ENCODE measurements around the gene DNAJB1. TPM values are rescaled to one million over a fixed set of nuclear protein-coding genes. Genes with fewer than 3 reads are reported as not detected.

The DNAJB1 gene
- total RNA-seq, 1 donor from 2014 or later = 55.3 TPM

- peak; percentile 92 for DNase-seq (ENCODE audit: low read depth)
Observed at GRCh38 chr19:14496029-14496833, 22.0 kb downstream of the DNAJB1 start, which contains the start of gene GIPC1. Gene GIPC1 (minus strand): TSS chr19:14496127. CDS start chr19:14482976, 13,151 bp downstream.

DNA sequence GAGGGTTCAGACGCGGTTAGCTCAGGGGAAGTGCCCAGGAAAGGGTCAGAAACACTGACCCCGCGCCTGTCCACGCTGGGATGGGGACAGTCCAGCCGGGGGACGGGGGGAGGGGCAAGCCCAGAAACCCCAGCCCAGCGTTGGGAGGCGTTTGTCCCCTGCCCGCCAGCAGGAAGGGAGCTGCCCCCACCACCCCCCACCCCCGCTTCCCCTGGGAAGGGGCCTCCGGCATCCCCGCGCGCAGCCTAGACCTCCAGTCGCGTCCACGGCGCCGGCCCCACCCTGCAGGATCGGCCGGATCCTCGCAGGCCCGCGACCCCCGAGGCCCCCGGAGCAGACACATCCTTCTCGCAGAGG lies 22.5 kb downstream of the DNAJB1 start:
- no peak for DNase-seq (ENCODE audit: low read depth)

DNA sequence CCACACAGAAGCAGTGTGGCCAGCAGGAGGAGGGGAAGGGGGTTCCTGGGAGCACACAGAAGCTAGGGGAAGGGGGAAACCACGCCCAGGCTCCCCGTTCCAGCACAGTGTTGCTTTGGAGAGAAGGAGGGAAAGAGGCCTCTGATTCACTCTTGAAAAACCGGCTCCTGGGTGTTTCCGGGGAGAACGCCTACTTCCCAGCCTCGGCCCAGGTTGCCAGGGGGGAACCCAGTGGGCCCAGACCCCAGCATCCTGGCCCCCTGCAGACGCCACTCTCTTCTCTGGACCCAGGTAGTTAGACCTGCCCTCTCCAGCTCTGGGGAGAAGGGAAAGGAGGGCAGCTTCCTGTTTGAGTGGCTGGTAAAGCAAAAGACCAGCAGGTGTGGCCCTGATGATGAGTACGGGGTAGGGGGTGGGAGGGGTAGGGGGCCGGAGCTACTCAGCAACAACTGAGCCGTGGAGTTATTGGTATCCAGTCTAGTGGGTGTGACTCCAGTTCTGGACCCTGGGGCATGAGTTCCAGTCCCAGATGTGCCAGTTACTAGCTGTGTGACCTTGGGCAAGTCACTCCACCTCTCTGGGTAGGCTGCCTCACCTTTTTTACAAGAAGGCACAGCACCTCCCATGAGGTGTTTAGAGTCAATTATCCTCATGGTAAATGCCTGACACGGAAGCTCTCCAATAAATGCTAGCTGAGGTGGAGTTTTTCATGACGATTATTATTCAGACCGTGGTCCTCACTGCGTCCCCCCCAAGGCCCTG lies 23.1 kb downstream of the DNAJB1 start:
- DNase-seq (ENCODE audit: low read depth) = no peak

DNA sequence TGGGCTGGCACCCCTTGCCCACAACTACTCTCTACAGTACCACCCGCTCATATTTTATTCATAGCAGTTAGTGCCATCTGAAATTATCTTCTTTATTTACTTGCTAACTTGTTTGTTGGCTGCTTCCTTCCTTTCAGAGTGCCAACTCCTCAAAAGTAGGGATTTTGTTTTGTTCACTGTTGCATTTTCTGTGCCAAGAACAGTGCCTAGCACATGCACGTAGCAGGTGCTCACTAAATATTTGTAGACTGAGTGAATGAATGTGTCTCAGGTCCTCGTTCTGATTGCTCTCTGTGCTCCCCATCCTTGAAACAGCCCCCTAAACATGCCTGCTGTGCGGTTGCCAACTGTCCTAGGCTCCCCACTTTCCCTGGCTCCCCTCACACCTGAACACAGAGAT lies 23.8 kb downstream of the DNAJB1 start:
- no peak for DNase-seq (ENCODE audit: low read depth)

DNA sequence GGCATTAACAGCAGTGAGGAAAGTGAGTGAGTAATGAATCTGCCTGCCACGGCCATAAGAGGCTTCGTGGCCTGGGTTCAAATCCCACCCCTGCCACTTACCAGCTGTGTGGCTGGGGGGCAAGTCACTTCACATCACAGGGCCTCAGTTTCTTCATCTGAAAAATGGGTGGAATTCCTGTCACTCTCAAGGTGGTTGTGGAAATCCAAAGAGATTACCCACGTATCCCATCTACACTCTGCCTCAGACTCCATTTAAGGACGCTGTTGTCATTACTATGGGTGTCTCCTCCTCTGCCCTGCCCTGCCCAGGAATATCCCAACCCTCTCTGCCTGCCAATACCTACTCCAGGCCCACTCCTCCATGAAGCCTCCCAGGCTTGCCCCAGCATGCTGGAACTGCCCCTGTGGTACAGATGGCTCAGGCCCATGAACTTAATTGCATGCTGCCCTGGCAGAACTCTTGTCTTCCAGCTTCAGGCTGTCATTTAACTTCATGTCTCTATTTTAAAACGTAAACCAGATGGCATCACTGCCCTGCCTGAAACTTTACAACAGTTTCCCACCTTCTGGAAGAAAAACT lies 25.4 kb downstream of the DNAJB1 start:
- DNase-seq (ENCODE audit: low read depth) = no peak

DNA sequence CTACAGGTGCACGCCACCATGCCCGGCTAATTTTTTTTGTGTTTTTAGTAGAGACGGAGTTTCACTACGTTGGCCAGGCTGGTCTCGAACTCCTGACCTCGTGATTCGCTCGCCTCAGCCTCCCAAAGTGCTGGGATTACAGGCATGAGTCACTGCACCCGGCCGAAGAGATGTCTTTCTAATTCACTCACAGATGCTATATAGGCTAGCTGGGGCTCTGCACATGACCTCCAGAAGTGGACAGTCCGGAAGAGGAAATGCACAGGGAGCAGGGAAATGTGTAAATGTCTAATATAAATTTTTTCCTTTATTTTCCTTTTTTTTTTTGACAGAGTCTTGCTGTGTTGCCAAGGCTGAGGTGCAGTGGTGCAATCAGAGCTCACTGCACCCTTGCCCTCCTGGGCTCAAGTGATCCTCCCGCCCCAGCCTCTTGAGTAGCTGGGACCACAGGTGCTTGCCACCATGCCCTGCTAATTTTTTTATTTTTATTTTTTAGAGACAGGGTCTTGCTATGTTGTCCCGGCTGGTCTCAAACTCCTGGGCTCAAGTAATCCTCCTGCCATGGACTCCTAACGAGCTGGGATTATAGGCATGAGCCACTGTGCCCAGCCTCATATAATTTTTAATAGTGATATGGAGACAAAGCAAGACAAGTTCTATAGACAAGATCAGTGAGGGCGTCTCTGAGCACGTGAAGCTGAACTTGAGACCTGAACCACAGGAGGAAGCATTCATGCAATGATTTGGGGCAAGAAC lies 30.6 kb downstream of the DNAJB1 start:
- no peak for DNase-seq (ENCODE audit: low read depth)

DNA sequence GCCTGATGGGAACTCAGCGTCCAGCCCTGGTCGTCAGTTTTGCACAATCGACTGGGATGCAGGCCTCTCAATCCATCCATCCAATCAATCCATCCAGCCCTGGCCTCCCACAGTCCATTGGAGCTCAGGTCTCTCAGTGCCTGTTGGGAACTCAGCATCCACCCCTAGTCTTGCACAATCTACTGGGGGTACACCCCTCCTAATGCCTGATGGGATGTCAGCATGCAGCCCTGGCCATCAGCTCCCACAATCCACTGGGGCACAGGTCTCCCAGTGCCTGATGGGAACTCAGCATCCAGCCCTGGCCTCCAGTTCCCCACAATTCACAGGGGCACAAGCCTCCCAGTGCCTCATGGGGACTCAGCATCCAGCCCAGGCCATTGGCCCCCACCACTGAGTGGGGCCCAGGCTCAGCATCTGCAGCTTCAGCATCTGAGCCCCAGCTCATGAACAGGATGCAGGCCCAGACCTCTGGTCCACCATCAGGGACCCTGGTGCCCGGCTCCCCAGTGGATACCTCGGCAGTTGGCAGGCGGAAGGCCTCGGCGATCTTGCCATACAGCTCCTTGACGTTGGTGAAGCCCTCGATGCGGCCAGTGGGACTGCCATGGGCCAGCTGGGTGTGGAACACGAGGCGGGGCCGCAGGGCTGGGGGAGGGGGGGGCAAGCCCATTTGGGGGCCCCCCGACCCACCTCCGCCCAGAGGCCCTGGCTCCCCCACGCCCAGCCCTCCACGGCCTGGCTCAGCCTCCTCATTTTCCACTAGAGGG lies 35.8 kb downstream of the DNAJB1 start:
- DNase-seq (ENCODE audit: low read depth) = no peak

DNA sequence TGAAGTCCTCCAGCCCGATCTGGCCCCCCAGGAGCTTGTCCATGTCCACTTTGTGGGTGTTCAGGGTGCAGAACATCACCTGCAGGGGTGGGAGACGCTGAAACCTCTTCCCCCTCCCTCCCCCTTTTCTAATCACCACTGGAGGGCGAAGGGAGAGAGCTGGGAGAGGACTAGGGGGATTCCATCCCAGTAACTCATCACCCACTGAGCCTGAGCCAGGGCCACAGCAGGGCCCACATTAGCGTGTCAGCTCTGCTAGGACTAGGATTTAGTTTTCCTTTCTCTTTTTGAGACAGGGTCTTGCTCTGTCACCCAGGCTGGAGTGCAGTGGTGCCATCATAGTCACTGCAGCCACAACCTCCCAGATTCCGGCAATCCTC lies 37.5 kb downstream of the DNAJB1 start:
- no peak for DNase-seq (ENCODE audit: low read depth)

DNA sequence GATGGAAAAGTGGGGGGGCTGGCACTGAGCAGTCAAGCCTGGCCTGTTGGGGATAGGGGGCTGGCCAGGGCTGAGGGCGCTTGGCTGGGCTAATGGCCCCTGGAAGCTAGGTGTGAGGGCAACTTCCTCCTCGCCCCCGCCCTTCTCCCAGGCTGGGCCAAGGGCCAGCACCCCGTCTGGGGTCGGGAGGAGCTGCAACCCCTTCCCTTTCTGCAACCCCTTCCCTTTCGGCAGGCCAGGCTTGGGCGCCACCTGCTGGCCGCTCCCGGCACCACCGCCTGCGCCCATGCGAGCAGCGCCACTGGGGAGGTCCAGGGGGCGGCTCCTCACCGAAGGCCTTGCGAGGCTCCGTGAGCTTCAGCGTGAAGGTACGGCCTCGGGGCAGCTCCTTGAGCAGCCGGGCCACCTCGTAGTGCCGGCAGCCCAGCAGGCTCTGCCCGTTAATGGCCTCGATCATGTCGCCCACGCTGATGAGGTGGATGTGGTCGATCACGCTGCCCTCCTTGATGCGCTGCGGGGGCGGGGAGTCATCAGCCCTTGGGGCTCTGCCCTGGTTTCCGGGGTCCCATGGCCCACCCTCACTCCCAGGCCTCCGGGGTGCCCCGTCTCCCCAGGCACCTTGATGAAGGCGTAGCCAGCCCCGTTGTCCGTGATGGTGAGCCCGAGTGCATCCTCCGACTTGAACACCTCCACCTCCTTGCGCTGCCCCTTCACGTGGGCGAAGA lies 38.1 kb downstream of the DNAJB1 start:
- peak; percentile 26 for DNase-seq (ENCODE audit: low read depth)

DNA sequence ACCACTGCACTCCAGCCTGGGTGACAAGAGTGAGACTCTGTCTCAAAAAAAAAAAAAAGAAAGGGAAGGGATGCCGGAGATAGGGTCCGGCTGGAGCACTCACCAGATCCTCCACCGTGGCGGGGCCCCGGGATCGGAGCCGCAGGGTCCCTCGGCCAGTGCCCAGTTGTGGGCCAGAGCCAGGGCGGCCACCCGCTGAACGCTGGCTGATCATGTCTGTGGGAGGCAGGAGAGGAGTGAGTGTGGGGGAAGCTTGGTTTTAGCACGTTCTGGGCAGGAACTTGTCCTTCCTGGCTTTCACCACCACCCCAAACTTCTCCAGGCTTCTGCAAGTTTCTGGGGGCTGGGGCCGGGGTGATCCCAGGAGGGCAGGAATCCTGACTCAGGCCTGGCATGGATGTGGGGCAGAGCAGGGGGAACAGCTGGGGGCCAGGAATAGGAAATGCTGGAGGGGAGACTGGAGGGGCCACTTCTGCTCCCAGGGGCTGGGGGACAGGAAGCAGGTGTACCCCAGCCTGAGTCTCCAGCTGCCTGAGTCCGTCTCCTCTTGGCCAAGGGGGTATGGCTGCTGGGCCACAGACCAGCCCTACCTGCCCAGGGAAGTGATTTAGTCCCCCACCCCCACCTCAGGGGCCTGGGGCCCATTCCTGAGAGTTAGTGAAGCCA lies 38.8 kb downstream of the DNAJB1 start:
- DNase-seq (ENCODE audit: low read depth) = no peak

- no peak for DNase-seq (ENCODE audit: low read depth)
Observed at GRCh38 chr19:14478113-14478545, 40.1 kb downstream of the DNAJB1 start.

GRCh38 chr19:14477418-14478112 lies 40.6 kb downstream of the DNAJB1 start:
- DNase-seq (ENCODE audit: low read depth) = no peak

DNA sequence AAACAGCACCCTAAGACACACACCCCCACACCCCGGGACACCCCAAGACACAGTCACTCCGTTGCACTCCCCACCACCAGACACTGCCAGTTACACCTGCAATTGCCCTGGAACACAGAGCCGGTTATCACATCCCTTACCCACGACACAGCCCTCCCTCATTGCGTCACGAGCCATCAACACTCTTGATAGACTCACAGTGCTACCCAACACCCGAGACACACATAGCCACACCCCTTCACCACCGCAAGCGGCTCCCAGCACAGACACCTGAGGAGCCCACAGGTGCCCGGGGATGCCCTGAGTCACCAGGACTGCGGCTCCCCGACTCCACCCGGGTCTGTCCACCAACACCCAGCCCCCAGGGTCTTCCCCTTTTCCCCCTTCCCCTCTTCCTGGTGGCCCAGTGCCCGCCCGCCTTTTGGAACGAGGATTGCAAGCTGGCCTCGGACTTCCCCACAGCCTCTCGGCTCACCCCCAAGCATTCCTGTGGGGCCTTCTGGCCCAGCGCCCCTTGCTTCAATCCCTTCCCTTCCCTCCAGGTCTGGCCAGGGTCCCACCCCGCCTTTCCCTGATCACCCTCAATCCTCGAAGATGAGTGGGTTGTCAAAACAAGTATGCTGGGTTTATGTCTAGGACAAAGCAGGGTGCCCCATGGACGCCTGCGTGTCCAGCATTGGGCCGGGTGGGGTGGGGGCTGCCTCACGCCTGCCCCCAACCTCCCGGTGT lies 41.4 kb downstream of the DNAJB1 start:
- peak; percentile 45 for DNase-seq (ENCODE audit: low read depth)

DNA sequence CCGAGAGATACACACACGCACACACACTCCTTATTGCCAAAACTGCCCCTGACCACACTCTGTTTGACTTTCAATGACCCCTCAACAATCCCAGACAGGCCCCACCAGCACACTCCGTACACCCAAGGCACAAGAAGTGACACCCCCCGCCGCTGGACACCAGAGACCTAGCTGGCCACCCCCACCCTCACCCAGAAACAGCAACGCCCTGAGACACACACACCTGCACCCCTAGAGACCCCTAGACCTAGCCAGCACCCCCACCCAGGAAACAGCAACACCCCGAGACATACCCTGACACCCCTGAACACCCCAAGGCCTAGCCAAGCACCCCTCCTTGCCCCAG lies 41.9 kb downstream of the DNAJB1 start:
- DNase-seq (ENCODE audit: low read depth) = no peak

GRCh38 chr19:14475251-14476073 lies 42.7 kb downstream of the DNAJB1 start, which contains the start of gene PTGER1:
Gene PTGER1 (minus strand): TSS chr19:14475354. CDS start chr19:14474320, 1,034 bp downstream.
- peak; percentile 15 for DNase-seq (ENCODE audit: low read depth)

- no peak for DNase-seq (ENCODE audit: low read depth)
Observed at GRCh38 chr19:14474827-14475226, 43.4 kb downstream of the DNAJB1 start.

- DNase-seq (ENCODE audit: low read depth) = no peak
Observed at GRCh38 chr19:14473978-14474578, 44.1 kb downstream of the DNAJB1 start.
